ENCODE data around the gene METTL5.
"Not testable (repeated sequence)": the region's sequence is repeated elsewhere in the genome, so short reads cannot be mapped to it uniquely, and the experiment has no call there.

METTL5 gene

DNA sequence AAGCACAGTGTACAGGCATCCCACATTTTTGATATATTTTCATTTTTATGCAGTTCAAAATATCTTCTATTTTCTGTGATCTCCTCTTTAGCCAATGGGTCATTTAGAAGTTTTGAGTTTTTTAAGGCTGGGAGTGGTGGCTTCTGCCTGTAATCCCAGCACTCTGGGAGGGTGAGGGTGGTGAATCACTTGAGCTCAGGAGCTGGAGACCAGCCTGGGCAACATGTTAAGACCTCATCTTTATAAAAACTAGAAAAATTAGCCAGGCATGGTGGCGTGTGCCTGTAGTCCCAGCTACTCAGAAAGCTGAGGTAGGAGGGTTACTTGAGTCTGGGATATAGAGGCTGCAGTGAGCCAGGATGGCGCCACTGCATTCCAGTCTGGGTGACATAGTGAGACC, 20.3 kb upstream of the METTL5 start:
- TF ChIP-seq, protein P1, sequence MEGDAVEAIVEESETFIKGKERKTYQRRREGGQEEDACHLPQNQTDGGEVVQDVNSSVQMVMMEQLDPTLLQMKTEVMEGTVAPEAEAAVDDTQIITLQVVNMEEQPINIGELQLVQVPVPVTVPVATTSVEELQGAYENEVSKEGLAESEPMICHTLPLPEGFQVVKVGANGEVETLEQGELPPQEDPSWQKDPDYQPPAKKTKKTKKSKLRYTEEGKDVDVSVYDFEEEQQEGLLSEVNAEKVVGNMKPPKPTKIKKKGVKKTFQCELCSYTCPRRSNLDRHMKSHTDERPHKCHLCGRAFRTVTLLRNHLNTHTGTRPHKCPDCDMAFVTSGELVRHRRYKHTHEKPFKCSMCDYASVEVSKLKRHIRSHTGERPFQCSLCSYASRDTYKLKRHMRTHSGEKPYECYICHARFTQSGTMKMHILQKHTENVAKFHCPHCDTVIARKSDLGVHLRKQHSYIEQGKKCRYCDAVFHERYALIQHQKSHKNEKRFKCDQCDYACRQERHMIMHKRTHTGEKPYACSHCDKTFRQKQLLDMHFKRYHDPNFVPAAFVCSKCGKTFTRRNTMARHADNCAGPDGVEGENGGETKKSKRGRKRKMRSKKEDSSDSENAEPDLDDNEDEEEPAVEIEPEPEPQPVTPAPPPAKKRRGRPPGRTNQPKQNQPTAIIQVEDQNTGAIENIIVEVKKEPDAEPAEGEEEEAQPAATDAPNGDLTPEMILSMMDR (IDR thresholded peaks at IDR 0.05; ENCODE audit: low read depth, low read length, missing control alignments): no peak

GRCh38 chr2:169841625-169842024, 16.9 kb upstream of the METTL5 start:
- H3K4me3 ChIP-seq (replicated peaks; ENCODE audit: low read depth, low read length): not testable (repeated sequence)

More for the DNA sequence above, 20.3 kb upstream of the METTL5 start:
- DNase-seq (ENCODE audit: extremely low read depth, low read depth): no peak
- H3K4me3 ChIP-seq (replicated peaks; ENCODE audit: low read depth, low read length): no peak overlapping the region

GRCh38 chr2:169840747-169841142, 16.0 kb upstream of the METTL5 start:
- TF ChIP-seq, protein P1 (IDR thresholded peaks at IDR 0.05; ENCODE audit: low read depth, low read length, missing control alignments): no peak
- no peak for DNase-seq (ENCODE audit: extremely low read depth, low read depth)
- no peak overlapping the region for H3K4me3 ChIP-seq (replicated peaks; ENCODE audit: low read depth, low read length)

More at GRCh38 chr2:169841625-169842024, 16.9 kb upstream of the METTL5 start:
- not testable (repeated sequence) for DNase-seq (ENCODE audit: extremely low read depth, low read depth)

DNA sequence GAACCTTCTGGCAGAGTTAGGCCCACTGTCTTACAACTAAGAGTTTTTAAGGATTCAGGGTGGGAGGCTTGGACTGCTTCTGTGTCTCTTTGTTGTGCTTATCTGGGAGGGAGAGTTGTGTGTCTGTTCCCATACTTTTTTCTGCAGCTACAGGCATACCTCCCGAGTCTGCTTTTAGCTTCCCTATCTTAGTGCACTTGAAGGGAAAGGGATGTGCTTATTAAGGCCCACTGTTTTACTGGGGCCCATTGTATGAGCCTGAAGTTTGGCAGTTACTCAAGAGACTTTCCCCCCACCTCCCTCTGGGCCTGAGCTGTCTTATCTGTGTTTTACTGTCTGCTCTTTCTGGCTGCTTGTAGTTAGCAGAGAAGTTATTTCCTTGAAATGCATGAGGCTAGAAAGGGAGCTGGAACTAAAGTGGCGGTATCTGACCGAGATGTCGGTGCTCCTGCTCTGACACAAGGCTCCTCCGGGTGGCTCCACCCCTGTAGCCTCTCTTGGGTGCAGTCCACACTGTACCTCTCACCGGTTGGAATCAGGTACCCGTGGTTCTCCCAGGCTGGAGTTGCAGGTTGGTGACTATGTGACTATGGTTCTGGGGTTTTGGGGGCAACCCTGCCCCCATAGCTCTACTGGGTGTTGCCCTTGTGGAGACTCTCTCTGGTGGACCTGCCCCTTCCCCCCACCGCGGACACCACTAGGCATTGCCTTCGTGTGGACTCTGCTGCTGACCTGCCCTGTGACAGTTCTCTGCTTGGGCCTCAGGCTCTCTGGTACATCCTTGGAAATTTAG, 15.4 kb upstream of the METTL5 start:
- TF ChIP-seq, protein P1 (IDR thresholded peaks at IDR 0.05; ENCODE audit: low read depth, low read length, missing control alignments): no peak
- no peak overlapping the region for H3K4me3 ChIP-seq (replicated peaks; ENCODE audit: low read depth, low read length)
- DNase-seq (ENCODE audit: extremely low read depth, low read depth): no peak

DNA sequence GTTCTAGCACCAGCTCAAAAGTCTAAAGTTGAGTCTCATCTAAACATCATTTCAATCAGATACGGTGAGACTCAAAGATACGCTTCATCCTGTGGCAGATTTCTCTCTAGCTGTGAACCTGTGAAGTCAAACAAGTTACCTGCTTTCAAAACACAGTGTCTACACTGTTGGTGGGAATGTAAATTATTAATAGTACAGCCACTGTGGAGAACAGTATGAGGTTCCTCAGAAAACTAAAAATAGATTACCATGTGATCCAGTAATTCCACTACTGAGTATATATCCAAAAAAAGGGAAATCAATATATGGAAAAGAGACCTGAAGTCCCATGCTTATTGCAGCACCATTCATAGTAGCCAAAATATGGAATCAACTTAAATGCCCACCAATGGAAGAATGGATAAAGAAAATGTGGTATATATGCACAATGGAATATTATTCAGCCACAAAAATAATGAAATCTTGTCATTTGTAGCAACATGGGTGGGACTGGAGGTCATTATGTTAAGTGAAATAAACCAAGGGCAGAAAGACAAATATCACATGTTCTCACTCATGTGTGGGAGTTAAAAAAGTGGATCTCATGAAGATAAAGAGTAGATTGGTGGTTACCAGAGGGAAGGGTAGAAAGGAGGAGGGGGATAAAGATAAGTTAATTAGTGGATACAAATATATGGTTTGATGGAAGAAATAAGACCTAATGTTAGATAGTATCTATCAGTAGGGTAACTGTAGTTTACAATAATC, 14.2 kb upstream of the METTL5 start:
- TF ChIP-seq, protein P1 (IDR thresholded peaks at IDR 0.05; ENCODE audit: low read depth, low read length, missing control alignments): no peak
- DNase-seq (ENCODE audit: extremely low read depth, low read depth): no peak
- H3K4me3 ChIP-seq (replicated peaks; ENCODE audit: low read depth, low read length): no peak overlapping the region

GRCh38 chr2:169834401-169834800, 9.7 kb upstream of the METTL5 start:
- H3K4me3 ChIP-seq (replicated peaks; ENCODE audit: low read depth, low read length): no peak overlapping the region
- TF ChIP-seq, protein P1 (IDR thresholded peaks at IDR 0.05; ENCODE audit: low read depth, low read length, missing control alignments): no peak
- no peak for DNase-seq (ENCODE audit: extremely low read depth, low read depth)

DNA sequence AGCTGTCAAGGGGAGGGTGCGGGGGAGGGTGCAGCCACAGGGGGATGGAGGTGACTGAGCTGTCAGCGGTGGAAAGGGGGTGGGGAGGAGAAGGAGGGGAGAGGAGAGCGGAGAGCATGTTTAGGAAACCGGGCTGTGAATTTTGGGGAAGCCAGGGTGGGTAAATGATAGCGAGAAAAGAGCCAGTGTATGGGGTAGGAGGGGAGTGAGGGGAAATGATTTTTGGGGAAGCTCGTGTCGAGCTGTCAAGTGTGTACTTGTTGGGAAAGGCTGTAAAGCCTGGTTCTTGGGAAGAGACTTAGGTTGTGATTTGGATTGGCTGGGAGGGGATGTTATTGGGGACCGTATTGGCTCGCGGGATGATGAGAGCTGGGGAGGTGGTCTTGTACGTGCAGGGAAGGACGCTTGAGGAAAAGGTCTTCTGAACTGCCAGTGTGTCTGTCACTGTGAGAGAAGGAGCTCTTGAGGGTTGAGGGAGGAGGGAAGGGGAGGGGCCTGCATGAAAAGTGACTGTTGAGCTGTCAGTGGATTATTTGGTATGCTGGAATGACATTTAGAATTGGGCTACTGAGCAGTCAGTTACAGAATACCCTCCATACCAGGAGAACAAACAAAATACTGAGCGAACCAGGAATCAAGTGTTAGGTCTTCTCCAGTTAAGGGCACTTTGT, 3.6 kb upstream of the METTL5 start:
- no peak for DNase-seq (ENCODE audit: extremely low read depth, low read depth)
- TF ChIP-seq, protein P1 (IDR thresholded peaks at IDR 0.05; ENCODE audit: low read depth, low read length, missing control alignments): no peak
- peak overlapping the region; percentile 70 for H3K4me3 ChIP-seq (replicated peaks; ENCODE audit: low read depth, low read length)
